BLaER1 (cell line): ENCODE data around the gene JMJD4.

ENCODE experiments used
- H3K27ac ChIP-seq: shearing (Covaris generic); formaldehyde crosslinking; 2 replicates; pipeline ENCODE4 v1.8.1; 2022
- H3K27me3 ChIP-seq: shearing (Covaris generic); formaldehyde crosslinking; 2 replicates; pipeline ENCODE4 v1.8.1; 2022
- H3K36me3 ChIP-seq: shearing (Covaris generic); formaldehyde crosslinking; 2 replicates; pipeline ENCODE4 v1.8.1; 2022
- H3K4me1 ChIP-seq: shearing (Covaris generic); formaldehyde crosslinking; 2 replicates; pipeline ENCODE4 v1.8.1; 2022
- H3K4me2 ChIP-seq: shearing (Covaris generic); formaldehyde crosslinking; 2 replicates; pipeline ENCODE4 v1.8.1; 2022
- H3K4me3 ChIP-seq: shearing (Covaris generic); formaldehyde crosslinking; 2 replicates; pipeline ENCODE4 v1.8.1; 2022
- H3K9ac ChIP-seq: shearing (Covaris generic); formaldehyde crosslinking; 2 replicates; pipeline ENCODE4 v1.8.1; 2022
- H3K9me3 ChIP-seq: shearing (Covaris generic); formaldehyde crosslinking; 2 replicates; pipeline ENCODE4 v1.8.1; 2022
- H4K20me1 ChIP-seq: shearing (Covaris generic); formaldehyde crosslinking; 2 replicates; pipeline ENCODE4 v1.8.1; 2022
- Cebpa-rat ChIP-seq: shearing (Covaris generic); IDR thresholded peaks from 2 replicates; pipeline ENCODE4 v1.8.1; 2022

JMJD4 gene

GRCh38 chr1:227776331-227776771, 41.2 kb upstream of the JMJD4 start:
- peaks cover 5% of the 10 kb centered on the region for H3K4me1 ChIP-seq
- H4K20me1 ChIP-seq = peaks cover 56% of the 10 kb centered on the region
- no peak overlapping the region for H3K27ac ChIP-seq
- no peak overlapping the region for H3K4me2 ChIP-seq
- TF ChIP-seq Cebpa-rat = no peak
- peaks cover 81% of the 10 kb centered on the region for H3K36me3 ChIP-seq
- H3K4me3 ChIP-seq = no peak overlapping the region
- no peaks in the 10 kb centered on the region for H3K27me3 ChIP-seq
- H3K9ac ChIP-seq = no peak overlapping the region
- H3K9me3 ChIP-seq = no peaks in the 10 kb centered on the region

GRCh38 chr1:227775841-227776240, 40.7 kb upstream of the JMJD4 start:
- H3K4me2 ChIP-seq = no peak overlapping the region
- H3K36me3 ChIP-seq = peaks cover 81% of the 10 kb centered on the region
- H4K20me1 ChIP-seq = peaks cover 52% of the 10 kb centered on the region
- H3K4me3 ChIP-seq = no peak overlapping the region
- no peaks in the 10 kb centered on the region for H3K9me3 ChIP-seq
- peaks cover 5% of the 10 kb centered on the region for H3K4me1 ChIP-seq
- no peak overlapping the region for H3K9ac ChIP-seq
- no peak for TF ChIP-seq Cebpa-rat
- H3K27me3 ChIP-seq = no peaks in the 10 kb centered on the region
- no peak overlapping the region for H3K27ac ChIP-seq

- H3K27ac ChIP-seq = no peak overlapping the region
- no peak overlapping the region for H3K4me3 ChIP-seq
- H3K9me3 ChIP-seq = no peaks in the 10 kb centered on the region
- no peak for TF ChIP-seq Cebpa-rat
- no peak overlapping the region for H3K9ac ChIP-seq
- H3K36me3 ChIP-seq = peaks cover 81% of the 10 kb centered on the region
- H3K4me1 ChIP-seq = peaks cover 5% of the 10 kb centered on the region
- peaks cover 48% of the 10 kb centered on the region for H4K20me1 ChIP-seq
- no peaks in the 10 kb centered on the region for H3K27me3 ChIP-seq
- no peak overlapping the region for H3K4me2 ChIP-seq
Measured at GRCh38 chr1:227774821-227775661, 39.9 kb upstream of the JMJD4 start.

- H3K27me3 ChIP-seq = no peaks in the 10 kb centered on the region
- no peak for TF ChIP-seq Cebpa-rat
- H3K36me3 ChIP-seq = peaks cover 81% of the 10 kb centered on the region
- no peak overlapping the region for H3K4me3 ChIP-seq
- H3K4me2 ChIP-seq = no peak overlapping the region
- H3K4me1 ChIP-seq = peaks cover 5% of the 10 kb centered on the region
- no peak overlapping the region for H3K9ac ChIP-seq
- no peaks in the 10 kb centered on the region for H3K9me3 ChIP-seq
- no peak overlapping the region for H3K27ac ChIP-seq
- peaks cover 44% of the 10 kb centered on the region for H4K20me1 ChIP-seq
Measured at GRCh38 chr1:227774051-227774731, 39.1 kb upstream of the JMJD4 start.

GRCh38 chr1:227773558-227773957, 38.5 kb upstream of the JMJD4 start:
- Histone ChIP-seq H3K9me3 (no peaks in the 10 kb centered on the region), H4K20me1 (peaks cover 43% of the 10 kb centered on the region), H3K27me3 (no peaks in the 10 kb centered on the region), H3K27ac (no peak overlapping the region), H3K4me1 (peaks cover 5% of the 10 kb centered on the region), H3K9ac (no peak overlapping the region), H3K4me2 (no peak overlapping the region), H3K4me3 (no peak overlapping the region), H3K36me3 (peaks cover 81% of the 10 kb centered on the region)
- no peak for TF ChIP-seq Cebpa-rat

GRCh38 chr1:227771771-227772170, 36.7 kb upstream of the JMJD4 start:
- peaks cover 44% of the 10 kb centered on the region for H4K20me1 ChIP-seq
- no peak overlapping the region for H3K27ac ChIP-seq
- H3K27me3 ChIP-seq = no peaks in the 10 kb centered on the region
- H3K36me3 ChIP-seq = peaks cover 85% of the 10 kb centered on the region
- no peaks in the 10 kb centered on the region for H3K9me3 ChIP-seq
- H3K4me3 ChIP-seq = no peak overlapping the region
- H3K4me2 ChIP-seq = no peak overlapping the region
- no peak for TF ChIP-seq Cebpa-rat
- no peak overlapping the region for H3K9ac ChIP-seq
- H3K4me1 ChIP-seq = peaks cover 10% of the 10 kb centered on the region

GRCh38 chr1:227771326-227771725, 36.2 kb upstream of the JMJD4 start:
- no peak for TF ChIP-seq Cebpa-rat
- Histone ChIP-seq H3K4me3 (no peak overlapping the region), H3K4me1 (peaks cover 14% of the 10 kb centered on the region), H3K9ac (no peak overlapping the region), H3K4me2 (no peak overlapping the region), H3K27me3 (no peaks in the 10 kb centered on the region), H3K9me3 (no peaks in the 10 kb centered on the region), H3K36me3 (peaks cover 85% of the 10 kb centered on the region), H3K27ac (no peak overlapping the region), H4K20me1 (peaks cover 48% of the 10 kb centered on the region)

- peaks cover 19% of the 10 kb centered on the region for H3K4me1 ChIP-seq
- peaks cover 53% of the 10 kb centered on the region for H4K20me1 ChIP-seq
- H3K27ac ChIP-seq = no peak overlapping the region
- peaks cover 85% of the 10 kb centered on the region for H3K36me3 ChIP-seq
- no peak for TF ChIP-seq Cebpa-rat
- no peaks in the 10 kb centered on the region for H3K9me3 ChIP-seq
- H3K9ac ChIP-seq = no peak overlapping the region
- no peak overlapping the region for H3K4me3 ChIP-seq
- H3K27me3 ChIP-seq = no peaks in the 10 kb centered on the region
- no peak overlapping the region for H3K4me2 ChIP-seq
Measured at GRCh38 chr1:227770812-227771211, 35.7 kb upstream of the JMJD4 start.

- TF ChIP-seq Cebpa-rat = no peak
Measured at GRCh38 chr1:227769936-227770494, 34.9 kb upstream of the JMJD4 start.

More at GRCh38 chr1:227769936-227770494, 34.9 kb upstream of the JMJD4 start:
- no peak overlapping the region for H3K4me2 ChIP-seq
- H3K4me1 ChIP-seq = peaks cover 27% of the 10 kb centered on the region
- peaks cover 61% of the 10 kb centered on the region for H4K20me1 ChIP-seq
- no peak overlapping the region for H3K4me3 ChIP-seq
- no peak overlapping the region for H3K9ac ChIP-seq
- H3K27ac ChIP-seq = no peak overlapping the region
- H3K36me3 ChIP-seq = peaks cover 85% of the 10 kb centered on the region
- H3K9me3 ChIP-seq = no peaks in the 10 kb centered on the region
- H3K27me3 ChIP-seq = no peaks in the 10 kb centered on the region
